Measurements from ENCODE around the gene CNIH3.

Gene CNIH3

DNA sequence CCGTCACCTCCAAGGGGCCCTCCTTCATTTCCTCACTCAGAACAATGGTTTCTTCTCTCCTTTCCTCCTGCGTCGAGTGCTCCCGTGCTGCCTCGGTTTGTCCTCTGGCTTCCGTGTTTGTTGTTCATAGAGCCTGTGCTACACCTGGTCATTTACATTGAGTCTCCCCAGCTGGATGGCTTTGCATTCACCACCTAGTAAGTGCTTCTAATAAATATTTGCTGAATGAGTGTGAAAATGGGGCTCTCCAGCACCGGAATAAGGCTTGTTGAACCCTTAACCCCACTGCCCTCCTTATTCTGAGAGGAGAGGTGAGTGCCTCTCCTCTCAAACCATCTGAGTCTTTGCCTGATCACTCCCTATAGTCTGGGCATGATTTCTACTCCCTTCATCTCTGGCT, 104.9 kb downstream of the CNIH3 start:
- DNase-seq (ENCODE audit: low read depth in 2 of 2), result no peak

GRCh38 chr1:224722838-224723237, 106.7 kb downstream of the CNIH3 start:
- no peak for DNase-seq (ENCODE audit: low read depth in 2 of 2)

- DNase-seq (ENCODE audit: low read depth in 2 of 2), result no peak
Measured at GRCh38 chr1:224724566-224724965, 108.4 kb downstream of the CNIH3 start.

DNA sequence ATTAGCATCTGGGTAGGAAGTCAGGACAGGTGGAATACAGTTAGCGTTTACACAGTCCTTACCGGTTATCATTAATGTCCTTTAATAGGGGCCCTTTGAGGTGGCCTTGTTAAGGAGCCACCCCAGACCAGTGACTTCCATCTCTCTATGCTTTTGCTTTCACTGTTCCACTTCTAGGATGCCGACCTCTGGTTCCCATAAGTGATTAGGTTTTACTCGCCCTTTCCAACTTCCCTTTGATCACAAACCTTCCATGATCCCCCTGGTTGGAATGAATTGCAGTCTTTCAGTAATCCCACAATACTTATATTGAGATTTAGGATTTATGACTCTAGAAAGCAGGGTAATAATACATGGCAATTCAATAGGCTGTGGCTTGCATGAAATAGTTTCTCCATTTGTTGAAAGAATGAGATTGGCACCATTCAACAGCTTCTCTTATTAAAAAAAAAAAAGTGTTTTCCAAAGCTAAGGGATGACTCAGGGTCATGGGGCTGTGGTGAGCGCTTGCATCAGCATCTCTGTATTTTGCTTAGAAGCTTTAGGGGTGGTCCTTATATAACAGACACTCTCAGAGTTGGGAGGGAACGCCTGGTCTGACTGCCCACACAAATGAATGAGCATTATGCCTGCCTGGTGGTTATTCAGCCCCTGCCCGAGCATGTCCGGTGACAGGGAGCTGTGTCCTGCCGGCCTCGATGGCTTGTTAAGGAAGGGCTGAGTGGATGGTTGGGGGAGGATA, 110.5 kb downstream of the CNIH3 start:
- DNase-seq (ENCODE audit: low read depth in 2 of 2), result no peak

DNA sequence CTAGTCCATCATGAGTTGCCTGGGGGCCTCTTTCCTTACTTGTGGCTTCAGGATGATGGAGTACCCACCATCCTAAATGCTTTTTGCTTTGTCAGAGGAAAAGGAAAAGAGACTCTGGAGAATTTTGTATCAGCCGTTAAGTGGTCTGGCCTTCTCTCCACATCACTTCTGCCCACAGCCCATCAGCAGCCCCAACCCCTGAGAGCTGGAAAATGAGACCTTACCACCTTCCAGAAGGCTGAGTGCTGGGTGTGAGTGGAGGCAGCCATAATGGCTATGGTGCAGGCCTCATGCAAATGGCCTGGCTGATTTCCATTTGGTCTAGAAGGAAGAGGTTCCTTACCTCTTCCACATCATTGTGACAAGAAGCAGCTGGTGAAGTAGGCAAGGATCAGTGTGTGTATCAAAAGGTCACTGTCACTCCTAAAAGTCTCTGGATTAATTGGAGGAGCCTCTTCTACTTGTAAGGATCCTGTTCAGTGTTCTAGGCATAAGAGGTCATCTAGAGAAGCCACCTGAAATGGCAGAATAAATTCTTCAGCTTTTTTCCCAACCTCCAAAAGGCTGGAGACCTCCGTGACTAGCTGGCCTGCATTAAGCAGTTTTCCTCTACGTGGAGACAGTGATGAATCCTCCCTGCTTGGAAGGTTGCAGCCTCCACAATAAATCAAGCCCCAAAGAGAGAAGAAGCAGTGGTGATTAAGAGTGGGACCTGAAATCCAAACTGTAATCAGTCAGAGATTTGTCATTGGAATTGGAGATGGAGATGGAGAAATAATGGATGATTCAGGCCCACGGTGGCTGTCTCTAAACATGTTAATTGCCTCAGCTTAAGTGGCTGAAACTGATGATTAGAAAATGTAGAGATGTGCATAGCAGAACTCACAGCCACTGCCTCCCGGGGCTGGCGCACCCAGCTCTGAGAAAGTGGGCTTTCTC, 111.5 kb downstream of the CNIH3 start:
- no peak for DNase-seq (ENCODE audit: low read depth in 2 of 2)

- no peak for DNase-seq (ENCODE audit: low read depth in 2 of 2)
Measured at GRCh38 chr1:224730540-224730939, 114.4 kb downstream of the CNIH3 start.

GRCh38 chr1:224730965-224731364, 114.8 kb downstream of the CNIH3 start:
- DNase-seq (ENCODE audit: low read depth in 2 of 2), result no peak

DNA sequence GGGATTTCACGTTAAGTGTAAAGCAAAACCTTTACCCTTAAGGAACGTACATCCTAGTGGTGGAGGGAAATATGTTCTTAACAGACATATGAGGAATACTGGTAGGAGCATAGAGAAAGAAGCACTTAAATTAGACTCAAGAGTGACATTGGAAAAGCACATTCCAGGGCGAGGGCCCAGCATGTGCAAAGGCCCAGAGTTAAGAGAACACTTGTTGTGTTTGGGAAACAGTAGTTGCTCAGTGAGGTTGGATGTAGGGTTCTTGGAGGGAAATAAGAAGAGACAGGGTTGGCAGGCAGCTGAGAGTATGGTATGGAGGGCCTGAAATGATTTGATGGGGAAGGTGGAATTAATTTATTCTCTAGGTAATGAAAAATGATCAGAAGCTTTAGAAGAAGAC, 115.5 kb downstream of the CNIH3 start:
- no peak for DNase-seq (ENCODE audit: low read depth in 2 of 2)

DNA sequence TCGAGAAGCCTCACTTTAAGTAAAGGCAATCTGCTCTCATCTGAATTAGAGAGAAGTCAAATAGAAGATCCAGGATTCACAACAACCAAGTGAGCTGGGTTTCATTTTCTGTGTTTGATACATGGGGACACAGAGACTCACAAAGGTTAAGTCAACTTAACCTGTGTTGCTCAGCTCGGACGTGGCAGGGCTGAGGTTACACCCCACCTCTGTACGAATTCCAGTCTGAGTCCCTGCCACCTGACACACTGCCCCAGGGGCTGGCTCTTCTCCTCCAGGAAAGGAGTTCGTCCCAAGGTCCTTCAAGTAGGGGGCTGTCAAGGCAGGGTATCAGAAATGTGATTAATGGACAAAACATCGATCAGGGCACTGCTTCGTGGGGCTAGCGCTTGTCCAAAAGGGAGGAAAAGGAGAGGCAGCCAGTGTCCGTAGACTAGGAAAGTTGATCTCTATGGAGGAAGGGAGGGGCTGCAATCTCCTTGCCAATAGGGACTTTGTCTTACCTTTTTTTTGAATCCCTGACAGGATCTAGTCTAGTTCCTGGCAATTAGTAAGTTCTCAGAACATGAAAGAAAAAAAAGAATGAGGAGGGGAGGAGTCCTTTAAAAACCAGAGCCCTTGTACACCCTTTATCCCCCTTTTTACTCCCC, 116.4 kb downstream of the CNIH3 start:
- DNase-seq (ENCODE audit: low read depth in 2 of 2), result no peak

- DNase-seq (ENCODE audit: low read depth in 2 of 2), result no peak
Measured at GRCh38 chr1:224733027-224733911, 117.2 kb downstream of the CNIH3 start.

GRCh38 chr1:224734261-224734935, 118.3 kb downstream of the CNIH3 start:
- DNase-seq (ENCODE audit: low read depth in 2 of 2), result no peak

GRCh38 chr1:224735159-224735558, 119.0 kb downstream of the CNIH3 start:
- DNase-seq (ENCODE audit: low read depth in 2 of 2), result no peak

GRCh38 chr1:224736619-224737352, 120.7 kb downstream of the CNIH3 start:
- DNase-seq (ENCODE audit: low read depth in 2 of 2), result no peak

GRCh38 chr1:224737353-224737727, 121.2 kb downstream of the CNIH3 start:
- no peak for DNase-seq (ENCODE audit: low read depth in 2 of 2)

- no peak for DNase-seq (ENCODE audit: low read depth in 2 of 2)
Measured at GRCh38 chr1:224739303-224739996, 123.3 kb downstream of the CNIH3 start.

- no peak for DNase-seq (ENCODE audit: low read depth in 2 of 2)
Measured at GRCh38 chr1:224739997-224740684, 124.0 kb downstream of the CNIH3 start.

DNA sequence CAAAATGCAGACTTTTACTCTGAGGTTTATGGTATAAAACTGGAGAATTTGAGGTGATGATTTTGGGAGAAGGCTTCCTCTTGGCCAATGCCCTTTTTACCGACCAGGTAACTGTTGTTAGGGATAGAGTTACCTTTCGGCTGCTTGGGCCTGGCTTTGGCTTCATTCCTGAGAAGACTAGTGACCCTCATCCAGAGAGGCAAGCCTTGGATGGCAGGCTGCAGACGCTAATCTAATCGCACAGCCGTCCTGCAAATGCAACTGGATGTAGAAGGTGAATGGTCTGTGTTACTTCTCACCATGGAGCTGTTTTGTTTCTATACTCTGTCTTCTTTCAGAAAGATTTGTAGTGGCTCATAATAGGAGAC, 124.6 kb downstream of the CNIH3 start:
- DNase-seq (ENCODE audit: low read depth in 2 of 2), result no peak

GRCh38 chr1:224742349-224742748, 126.2 kb downstream of the CNIH3 start:
- DNase-seq (ENCODE audit: low read depth in 2 of 2), result no peak

GRCh38 chr1:224743608-224744164, 127.6 kb downstream of the CNIH3 start:
- DNase-seq (ENCODE audit: low read depth in 2 of 2), result no peak

Measured in stimulated activated CD8-positive, alpha-beta memory T cell treated with anti-CD3 and anti-CD28 coated beads, Interleukin-2, amount 100 ng/mL, for 1 hour (primary cell).